Fibroblast of skin of left biceps (primary cell): ENCODE results near the gene ID2.
"Not testable (repeated sequence)": the region's sequence is repeated elsewhere in the genome, so short reads cannot be mapped to it uniquely, and the experiment has no call there.

ENCODE experiments used
- DNase-seq, 2 experiments: peaks; one replicate each; pipeline ENCODE4 v3.0.0-alpha.2; 2013; ENCODE audit warnings: low read depth in 2 of 2

Gene ID2

DNA sequence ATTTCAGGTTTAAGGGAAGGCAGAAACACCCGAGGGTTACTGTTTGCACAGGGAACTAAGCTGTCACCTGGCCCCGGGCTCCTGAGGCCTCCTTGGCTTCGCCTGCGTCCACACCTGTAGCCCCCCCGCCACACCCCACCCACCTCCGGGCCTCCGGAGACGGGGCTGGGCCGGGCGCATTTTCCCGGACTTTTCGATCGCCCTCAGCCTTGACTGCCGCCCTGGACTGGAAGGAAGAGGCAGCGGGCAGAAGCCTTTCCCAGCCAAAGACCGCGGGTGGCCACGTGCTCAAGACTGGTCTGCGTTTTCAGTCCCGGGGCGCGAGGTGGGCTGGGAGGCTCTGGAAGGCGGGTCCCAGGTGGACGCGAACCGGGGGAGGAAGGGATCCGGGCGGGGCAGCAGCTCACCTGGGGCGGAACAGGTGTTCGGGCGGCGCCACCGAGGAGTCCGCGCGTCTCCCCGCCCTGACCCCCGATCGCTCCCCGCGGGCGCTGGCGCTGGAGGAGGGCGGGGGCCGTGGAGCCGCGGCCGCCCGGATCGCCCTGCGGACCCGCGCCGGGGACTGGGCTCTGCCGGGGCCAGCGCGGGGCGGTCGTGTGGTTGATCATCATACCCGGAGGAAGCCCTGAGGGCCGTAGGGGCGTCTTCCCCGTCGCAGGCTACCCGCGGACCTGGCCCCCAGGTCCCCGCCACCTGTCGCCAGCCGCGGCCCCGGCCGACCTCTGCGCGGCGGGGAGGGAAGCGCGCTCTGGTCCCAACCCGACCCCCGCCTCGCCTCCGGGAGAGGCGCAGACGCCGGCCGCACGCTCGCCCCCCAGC lies 3.2 kb downstream of the ID2 start:
- no peak for DNase-seq

DNA sequence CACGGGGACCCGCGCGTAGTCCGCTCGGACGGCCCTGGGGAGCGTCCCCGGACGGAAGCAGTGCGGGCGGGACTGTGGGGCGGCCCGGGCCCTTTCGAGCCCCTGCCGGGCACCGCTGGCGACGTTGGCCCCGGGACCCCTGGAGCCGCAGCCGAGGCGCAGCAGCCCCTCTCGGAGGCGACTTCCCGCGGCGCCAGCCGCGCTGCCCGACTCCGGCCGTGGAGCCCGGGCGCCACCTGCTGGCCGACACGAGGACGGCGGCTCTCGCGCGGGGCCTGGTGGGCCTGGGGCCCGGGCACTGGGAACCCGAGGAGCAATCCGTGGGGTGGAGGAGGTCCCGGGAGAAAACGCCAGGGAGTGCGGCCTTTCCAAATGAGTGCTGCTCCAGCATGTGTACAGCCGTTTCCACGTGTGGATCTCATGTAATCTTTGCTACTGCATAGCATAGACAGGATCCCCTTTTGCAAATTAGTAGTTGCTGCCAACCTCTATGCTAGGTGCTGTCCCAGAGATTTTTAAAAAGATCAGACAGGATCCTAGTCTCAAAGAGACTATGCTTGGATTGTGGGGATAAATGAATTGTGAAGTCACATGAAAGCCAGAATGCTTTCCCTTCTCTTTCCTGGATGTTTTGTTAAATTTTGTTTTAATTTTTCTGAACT lies 4.0 kb downstream of the ID2 start:
- DNase-seq = no peak

DNA sequence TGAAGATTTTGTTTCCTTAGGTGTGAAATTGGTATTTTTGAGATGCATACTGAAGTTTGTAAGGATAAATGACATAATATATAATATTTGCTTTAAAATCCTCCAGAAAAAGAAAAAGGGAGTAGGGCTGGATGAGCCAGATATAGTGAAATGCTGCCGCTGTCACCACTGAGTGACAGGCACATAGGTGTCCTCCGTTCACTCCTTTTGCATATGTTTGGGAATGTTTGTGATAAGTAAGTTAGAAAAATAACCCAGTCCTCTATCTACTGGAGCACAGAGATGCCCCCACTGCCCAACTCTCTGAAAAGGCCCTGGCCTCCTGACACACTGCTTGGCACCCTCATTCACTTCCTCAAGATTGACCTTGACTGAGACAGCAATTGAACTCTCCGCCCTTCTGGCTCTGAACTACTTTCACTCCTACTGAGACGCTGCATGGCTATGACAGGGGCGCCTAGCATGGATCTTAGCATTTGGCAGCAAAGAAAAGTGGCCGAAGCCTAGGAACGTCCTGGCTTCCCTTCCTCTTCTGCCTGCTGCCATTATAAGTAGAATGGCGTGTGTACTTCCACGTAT lies 10.1 kb downstream of the ID2 start:
- no peak for DNase-seq

DNA sequence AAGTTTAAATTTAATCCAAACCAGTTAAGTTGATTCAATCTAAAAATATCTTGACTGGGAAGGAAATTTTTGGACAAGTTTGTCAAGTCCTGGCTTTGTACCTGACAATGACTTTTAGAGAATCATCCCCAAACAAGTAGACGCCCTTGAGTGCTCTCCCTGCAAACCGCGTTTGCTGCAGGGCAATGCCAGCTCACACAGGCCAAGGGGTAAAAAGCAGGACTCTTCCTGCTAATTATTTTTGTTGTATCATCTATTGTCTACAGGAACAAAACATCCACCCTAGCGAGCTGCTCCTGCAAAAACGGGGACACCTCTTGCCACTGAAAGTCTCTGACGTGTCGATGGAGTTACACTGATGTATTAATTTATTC lies 10.9 kb downstream of the ID2 start:
- no peak for DNase-seq

DNA sequence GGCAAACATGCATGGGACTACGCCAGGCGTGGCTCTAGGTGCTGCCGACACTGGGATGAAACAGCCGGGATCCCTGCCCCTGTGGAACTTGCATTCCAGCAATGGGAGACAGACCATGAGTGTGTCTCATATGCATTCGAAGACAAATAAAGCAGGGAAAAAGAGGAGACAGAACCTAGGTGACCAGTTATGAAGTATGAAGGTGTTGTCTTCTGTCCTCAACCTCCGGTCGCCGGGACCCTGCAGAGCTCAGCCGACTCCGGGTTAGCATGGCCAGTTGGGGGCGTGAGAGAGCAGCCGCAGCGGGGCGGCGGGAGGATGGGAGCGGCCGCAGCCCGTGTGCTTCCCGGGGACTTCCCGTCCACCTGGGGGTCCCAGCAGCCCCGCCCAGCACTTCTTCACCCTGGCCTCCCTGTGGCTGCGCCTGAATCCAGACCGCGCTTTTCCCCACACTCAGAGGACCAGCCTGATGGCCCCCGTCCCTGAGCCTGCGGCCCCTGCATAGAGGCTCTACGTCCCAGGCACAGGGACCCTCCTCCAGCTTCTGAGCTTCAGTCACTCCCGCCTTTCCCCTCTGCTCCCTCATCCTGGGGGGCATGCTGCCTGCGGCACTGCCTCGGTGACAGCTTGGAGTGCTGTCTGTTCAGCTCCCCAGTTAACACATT lies 11.4 kb downstream of the ID2 start:
- no peak for DNase-seq

DNA sequence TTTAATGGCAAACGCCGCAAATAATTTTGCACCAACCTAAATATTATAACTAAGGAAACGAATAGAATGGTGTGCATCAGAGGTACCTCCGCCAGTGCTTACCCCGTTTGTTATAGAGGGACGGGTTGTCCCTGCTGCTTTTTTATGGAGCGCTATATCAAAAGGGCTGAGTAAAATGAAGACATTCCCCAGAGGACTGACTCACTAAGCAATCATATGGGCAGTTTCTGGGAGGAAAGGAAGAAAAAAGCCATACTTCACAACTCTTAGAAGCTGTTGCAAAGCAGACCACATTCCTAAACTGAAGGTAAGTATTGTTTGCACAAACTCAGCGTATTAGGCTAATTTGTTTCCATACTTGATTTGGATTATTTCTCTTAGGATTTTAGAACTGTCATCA lies 12.9 kb downstream of the ID2 start:
- DNase-seq = no peak

DNA sequence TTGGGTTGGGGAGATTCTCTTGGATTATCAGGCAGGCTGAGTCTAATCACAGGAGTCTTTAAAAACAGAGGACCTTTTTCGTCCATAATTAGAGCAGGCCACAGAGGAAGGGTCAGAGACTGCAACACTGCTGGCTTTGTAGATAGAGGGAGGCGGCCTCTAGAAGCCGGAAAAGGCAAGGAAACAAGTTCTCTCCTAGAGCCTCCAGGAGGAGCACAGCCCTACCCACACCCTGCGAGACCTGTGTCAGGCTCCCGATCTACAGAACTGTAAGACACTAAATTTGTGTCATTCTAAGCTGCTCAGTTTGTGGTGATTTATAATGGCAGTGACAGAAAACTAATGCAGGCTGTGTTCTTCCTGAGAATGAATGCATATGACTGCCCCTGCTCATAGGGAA lies 15.3 kb downstream of the ID2 start:
- DNase-seq = no peak

DNA sequence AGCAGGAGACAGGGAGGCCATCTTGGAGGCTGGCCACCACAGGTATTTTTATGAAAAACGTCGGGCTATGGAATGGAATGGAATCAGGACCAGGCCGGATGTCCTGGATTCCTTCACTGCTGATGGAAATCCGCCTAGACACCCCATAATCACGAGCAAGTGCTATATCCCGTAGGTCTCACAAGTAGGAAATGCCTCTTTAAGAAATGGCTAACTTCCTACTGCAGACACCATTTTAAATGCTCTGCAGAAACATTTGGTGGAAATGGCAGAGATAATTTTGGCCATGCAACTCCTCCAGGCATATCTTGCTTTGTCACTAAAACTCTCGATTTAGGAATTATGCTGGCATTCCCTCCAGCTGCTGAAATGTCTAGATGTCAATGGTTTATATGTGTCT lies 18.0 kb downstream of the ID2 start:
- no peak for DNase-seq

DNA sequence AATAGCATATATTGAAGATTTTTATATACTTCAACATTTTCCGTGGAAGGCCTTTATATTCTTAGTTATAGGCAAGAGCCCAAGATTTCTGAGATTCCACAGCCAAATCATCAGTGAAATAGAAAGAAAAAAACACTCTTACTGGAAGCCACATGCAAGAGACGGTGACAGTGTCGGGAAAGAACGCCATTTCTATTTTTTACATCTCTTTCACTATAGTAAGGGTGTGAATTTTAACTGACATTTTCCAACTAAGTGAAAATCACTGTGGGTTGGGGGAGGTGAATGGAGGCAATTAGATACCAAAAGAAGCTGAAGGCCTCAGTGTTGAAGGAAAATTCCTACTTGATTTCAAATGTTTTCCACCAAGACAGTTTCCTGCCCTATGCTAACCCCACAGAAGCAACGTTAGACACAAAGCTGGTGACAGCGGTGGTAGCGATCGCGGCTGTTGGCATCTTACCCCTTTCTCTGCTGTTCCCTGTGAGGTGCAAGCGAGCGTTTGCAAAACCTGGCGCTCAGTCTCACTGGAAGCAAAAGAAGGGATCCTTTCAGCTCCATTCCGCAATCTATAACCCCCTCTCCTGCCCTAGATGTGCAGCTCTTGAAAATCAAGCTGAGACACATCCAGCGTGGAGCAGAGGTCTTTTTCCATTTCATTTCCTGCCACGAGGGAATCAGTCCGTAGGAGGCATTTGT lies 20.0 kb downstream of the ID2 start:
- no peak for DNase-seq

DNA sequence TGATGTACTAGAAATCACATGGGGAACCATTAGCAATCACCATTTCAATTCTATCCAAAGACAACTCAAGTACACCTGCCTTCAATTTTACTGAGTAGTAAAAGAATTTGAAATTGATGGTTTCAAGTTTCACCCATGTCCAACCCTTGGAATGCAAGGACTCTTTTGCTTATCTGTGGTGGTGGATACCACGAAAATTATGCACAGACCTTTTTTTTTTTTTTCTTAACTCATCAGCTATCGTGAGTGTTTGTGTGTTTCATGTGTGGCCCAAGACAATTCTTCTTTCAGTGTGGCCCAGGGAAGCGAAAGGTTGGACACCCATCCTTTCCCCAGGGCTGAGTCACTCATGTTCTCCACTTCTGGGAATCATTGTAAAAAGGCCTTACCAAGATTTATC lies 23.1 kb downstream of the ID2 start:
- DNase-seq = no peak

DNA sequence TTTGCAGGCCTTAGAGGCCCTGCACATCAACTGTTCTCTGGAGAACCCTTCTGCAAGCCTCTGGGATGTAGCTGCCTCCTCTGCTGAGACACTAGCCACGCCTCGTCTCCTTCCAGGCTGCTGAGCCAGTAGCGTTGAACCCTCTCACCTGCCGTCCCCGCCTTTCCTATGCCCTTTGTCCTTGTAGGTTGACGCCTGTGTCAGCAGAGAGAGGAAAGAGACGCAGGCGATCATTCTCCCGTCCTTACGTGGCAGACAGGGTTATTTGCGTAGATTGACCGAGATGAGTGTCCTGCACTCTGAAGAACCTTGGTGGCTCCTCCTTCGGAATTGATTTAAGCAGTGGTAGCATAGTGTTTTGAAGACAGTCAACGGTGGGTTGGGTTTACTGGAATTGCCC lies 27.8 kb downstream of the ID2 start:
- no peak for DNase-seq

DNA sequence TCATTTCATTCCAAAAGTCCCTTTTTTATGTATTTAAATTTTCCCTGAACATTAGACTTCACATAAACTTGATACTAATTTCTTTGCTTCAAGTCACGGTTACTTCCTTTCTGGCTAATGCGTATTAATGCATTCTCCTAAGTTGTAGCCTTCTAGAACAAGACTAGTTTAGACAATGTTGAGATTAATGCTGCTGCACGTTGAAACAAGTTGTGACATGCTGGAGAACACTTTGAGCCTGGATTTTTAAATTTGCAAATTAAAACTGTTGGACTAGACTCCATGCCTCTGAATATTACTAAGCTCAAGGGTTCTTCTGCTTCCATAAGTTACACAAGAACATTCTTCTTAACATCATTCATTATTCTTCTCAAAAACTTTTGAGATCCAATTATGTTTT lies 29.1 kb downstream of the ID2 start:
- no peak for DNase-seq

DNA sequence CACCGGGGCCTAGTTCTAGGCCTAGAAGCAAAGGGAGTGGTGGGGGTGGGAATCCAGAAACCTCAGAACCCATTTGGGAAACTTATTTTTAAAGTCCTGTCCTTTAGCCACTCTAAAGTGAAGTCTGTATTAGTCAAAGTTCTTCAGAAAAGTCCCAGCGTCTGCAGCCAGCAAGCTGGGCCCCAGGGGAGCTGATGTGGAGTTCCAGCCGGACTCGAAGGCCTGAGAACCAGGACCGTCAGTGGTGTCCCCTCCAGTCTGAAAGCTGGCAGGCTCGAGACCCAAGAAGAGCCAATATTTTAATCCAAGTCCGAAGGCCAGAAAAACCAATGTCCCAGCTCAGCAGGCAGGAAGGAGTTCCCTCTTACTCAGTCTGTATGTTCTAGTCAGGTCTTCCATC lies 32.4 kb downstream of the ID2 start:
- DNase-seq = no peak

DNA sequence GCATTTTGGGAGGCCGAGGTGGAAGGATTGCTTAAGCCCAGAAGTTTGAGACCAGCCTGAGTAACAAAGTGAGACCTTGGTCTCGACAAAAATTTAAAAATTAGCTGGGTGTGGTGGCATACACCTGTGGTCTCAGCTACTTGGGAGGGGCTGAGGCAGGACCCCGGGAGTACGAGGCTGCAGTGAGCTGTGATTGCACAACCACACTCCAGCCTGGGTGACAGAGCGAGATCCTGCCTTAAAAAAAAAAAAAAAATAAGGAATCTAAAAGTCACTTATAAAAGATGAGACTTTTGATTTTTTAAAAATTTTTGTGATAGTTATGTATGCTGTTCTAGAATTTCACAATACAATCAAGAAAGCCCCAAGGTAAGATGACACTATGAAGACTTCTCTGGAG lies 33.1 kb downstream of the ID2 start:
- no peak for DNase-seq

DNA sequence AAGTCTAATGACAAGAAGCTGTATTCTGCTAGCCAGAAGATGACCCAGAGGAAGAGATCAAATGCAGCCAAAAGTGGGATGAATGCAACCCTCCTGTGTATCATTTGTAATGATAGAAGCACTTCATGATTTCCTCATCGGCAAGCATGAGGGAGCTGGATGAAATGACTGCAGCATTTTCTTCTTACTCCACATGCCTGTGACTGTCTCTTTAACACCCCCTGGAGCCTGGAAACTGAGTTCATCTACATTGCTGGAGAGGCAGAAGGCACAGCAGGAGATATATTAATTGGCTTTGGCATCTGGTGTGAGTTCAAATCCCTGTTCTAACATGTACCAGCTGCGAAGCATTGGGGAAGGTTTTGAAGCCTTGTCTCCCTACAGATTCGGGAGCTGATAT lies 37.7 kb downstream of the ID2 start:
- peak; percentile 33 to 35 for DNase-seq

DNA sequence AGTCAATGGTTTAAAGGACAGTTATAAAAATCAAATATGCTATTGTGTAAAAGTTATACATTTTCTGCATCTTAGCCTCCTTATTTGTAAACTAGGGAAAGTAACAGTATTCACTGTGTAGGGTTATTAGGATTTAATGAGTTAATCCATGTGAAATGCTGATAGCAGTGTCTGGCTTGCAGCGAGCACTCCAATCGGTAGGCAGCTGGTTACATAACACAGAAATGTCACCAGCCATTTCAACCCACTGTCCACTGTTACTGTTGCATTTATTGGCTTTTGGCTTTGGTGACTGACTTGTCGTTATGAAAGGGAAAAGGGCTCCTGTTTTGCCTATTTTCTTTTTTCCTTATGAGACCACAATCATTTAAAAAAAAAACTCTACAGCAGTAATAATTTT lies 38.9 kb downstream of the ID2 start:
- no peak for DNase-seq

DNA sequence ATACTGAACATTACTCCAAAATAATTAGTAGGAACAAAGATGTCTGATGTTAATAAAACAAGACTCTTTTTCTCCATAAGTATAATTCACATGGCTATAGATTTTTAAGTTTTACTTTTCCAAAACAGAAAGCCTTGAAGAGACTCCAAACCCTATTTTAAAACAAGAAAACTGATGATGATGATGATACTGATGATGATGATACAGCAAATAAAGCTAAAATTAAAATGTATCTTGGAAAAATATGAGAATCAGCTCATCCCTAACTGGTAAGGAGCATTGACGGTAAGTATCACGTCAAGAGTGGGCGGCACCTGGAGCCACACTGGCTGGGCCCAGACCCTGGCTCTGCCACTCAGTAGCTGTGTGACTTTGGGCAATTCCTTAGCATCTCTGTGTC lies 39.6 kb downstream of the ID2 start:
- DNase-seq = no peak

DNA sequence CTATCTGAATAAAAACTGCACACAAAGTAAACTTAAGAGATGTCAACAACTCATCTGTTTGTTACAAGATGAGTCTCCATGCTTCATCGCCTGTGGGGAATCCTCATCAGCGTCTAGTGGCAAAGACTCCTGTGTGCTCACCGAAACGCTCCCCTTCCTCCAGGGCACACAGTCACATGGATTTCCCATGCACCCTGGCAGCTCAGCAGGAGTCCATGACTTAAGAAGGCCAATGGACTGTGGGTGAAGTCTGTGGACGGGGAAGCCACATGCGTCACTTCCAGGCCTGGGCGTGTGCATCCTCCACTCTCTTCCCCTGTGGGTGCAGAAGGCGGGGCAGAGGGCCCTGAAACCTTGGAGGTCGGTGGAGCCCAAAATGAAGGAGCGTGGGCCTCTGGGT lies 41.1 kb downstream of the ID2 start:
- no peak for DNase-seq

DNA sequence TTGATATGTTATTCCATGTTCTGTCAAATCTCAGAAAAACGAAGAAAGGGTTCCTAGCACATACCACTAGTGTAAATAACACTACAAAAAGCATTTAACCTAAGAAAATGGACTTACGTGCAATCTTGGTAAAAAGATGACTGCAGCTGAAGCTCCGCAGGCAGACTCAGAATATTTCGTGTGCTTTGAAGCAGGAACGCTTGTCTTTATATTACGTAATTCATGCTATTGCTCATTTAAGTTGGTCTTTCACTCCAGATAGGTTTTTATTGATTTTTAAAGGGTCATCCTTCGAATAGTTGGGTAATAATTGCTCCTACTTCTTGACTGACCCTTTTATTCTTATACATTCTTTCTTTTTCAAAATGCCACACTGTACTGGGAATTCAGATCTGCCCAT lies 44.0 kb downstream of the ID2 start:
- DNase-seq = no peak

DNA sequence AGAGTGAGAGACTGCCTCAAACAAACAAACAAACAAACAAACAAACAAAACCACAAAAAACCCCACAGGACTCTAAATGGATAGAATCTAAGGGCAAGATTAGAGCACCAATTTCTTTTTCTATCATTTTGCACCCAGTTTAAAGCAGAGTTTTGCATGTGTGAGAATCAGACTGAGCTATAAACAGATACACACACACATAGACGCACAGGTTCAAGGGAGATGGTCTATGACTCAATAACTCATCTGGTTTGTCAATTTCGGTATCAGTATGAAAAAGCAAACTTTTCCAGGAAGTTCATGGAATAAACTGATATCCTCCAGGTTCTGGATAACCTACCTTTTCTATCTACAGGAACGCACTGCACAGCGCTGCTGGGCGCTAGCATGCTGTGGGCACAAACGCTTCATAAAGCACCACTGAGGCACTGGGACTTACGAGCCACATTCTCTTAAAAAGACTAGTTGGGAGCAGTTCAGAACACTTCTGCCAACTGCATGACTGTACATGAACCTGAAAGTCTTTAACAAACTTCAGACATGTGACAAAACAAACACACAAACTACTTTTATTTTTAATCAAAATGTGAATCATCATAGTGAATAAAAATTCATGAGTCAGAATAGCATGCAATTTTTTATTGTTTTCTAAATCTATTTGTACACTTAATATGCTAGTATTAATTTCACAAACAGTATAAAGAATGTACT lies 46.6 kb downstream of the ID2 start:
- no peak for DNase-seq

DNA sequence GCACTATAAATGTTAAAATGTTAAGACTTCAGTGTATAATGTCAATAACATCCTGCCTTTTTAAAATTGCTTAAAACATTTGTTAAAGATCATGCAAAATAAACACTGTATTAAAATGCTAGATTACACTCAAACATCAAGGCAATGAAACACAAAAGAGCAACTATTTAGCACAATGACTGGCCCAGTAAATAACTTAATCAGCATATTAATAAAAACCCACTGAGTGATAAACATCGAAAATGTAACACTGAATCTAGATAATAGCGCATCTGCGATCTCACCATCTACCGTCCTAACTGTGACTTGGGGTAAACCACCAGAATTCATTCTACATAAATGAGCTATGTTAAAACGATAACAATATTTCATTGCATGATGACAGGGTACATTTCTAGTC lies 47.2 kb downstream of the ID2 start:
- not testable (repeated sequence) for DNase-seq

DNA sequence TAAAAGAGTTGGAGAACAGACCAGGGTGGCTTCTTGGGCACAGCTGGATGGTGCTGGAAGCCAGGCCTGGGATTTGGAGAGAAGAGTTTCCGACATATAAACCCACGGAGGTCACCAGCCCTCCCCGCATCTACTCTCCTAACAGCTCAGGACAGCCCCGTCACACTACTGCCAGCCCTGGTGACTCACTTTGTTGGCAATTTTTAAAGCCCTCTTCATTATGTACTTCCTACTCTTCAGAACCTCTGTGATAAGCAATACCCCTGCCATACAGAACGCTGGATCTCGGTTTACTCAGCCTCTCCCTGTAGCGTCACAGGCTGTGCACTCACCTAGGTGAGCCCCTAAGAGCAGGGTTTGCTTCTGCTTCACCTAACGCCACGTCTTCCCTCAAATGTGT lies 48.1 kb downstream of the ID2 start:
- no peak for DNase-seq
